Fibroblast of the aortic adventitia (primary cell): ENCODE results near the gene TRMO. TPM values are rescaled to one million over a fixed set of nuclear protein-coding genes. Genes with fewer than 3 reads are reported as not detected.

Experiments used
- DNase-seq: peaks from one replicate; pipeline ENCODE4 v3.0.0-alpha.2; 2010; ENCODE audit warnings: low read depth
- H3K4me3 ChIP-seq: 2 replicates; pipeline ENCODE4 v1.5.1; 2011; ENCODE audit warnings: low read depth, mild to moderate bottlenecking, control low read depth, low read length, moderate library complexity
- CTCF ChIP-seq: IDR thresholded peaks from 2 replicates; pipeline ENCODE4 v1.5.1; 2011; ENCODE audit warnings: mild to moderate bottlenecking, low read length, control low read depth, inconsistent platforms; ENCODE audit not compliant: insufficient read depth
- total RNA-seq: library from RNA; depleted of rRNA; stranded (reverse); fragments of >200 nt; gene quantifications from 2 replicates; pipeline ENCODE4 v1.2.3, GENCODE V29; 2012; ENCODE audit warnings: low replicate concordance

The TRMO gene
- total RNA-seq: 15.1 and 15.7 TPM in 2 replicates

GRCh38 chr9:97921959-97922724 is at the start of gene TRMO:
TSS of gene TRMO (minus strand) at chr9:97922500. CDS start at chr9:97922493, 7 bp downstream.
- TF ChIP-seq CTCF: peak; percentile 58
- peak; percentile 100 for DNase-seq

GRCh38 chr9:97970165-97970564 is 47.9 kb upstream of the TRMO start:
- no peak for TF ChIP-seq CTCF
- H3K4me3 ChIP-seq: no peak overlapping the region
- DNase-seq: no peak

More at GRCh38 chr9:97921959-97922724, at the start of gene TRMO:
- peak within 1 kb of the TSS; percentile 71 for H3K4me3 ChIP-seq

- no peak for DNase-seq
- no peak overlapping the region for H3K4me3 ChIP-seq
- no peak for TF ChIP-seq CTCF
Measured at GRCh38 chr9:97969014-97969413, 46.7 kb upstream of the TRMO start.

- no peak overlapping the region for H3K4me3 ChIP-seq
- TF ChIP-seq CTCF: no peak
- no peak for DNase-seq
Measured at GRCh38 chr9:97966493-97966892, 44.2 kb upstream of the TRMO start.

GRCh38 chr9:97964901-97965300 is 42.6 kb upstream of the TRMO start:
- DNase-seq: no peak
- TF ChIP-seq CTCF: no peak
- H3K4me3 ChIP-seq: no peak overlapping the region

- no peak overlapping the region for H3K4me3 ChIP-seq
- no peak for TF ChIP-seq CTCF
- no peak for DNase-seq
Measured at GRCh38 chr9:97963232-97963631, 40.9 kb upstream of the TRMO start.
